Occipital lobe (tissue), 2 donors: ENCODE measurements around the gene SPIRE1. TPM values are rescaled to one million over a fixed set of nuclear protein-coding genes. Genes with fewer than 3 reads are reported as not detected.
A peak's percentile ranks its signal among the peaks of the same experiment; 100 is the strongest.
"Not testable (repeated sequence)": the region's sequence is repeated elsewhere in the genome, so short reads cannot be mapped to it uniquely, and the experiment has no call there.

ENCODE experiments used
- DNase-seq: peaks from one replicate; lab custom pipeline; 2025; lab: John Stamatoyannopoulos, UW
- total RNA-seq: library from RNA; depleted of rRNA; stranded (reverse); fragments of >200 nt; gene quantifications from one replicate; pipeline ENCODE4 v1.2.3, GENCODE V29; 2014

Gene SPIRE1
- total RNA-seq, 1 donor from 2014 or later = 128 TPM

GRCh38 chr18:12647773-12648172 lies 10.1 kb downstream of the SPIRE1 start:
- DNase-seq = no peak

DNA sequence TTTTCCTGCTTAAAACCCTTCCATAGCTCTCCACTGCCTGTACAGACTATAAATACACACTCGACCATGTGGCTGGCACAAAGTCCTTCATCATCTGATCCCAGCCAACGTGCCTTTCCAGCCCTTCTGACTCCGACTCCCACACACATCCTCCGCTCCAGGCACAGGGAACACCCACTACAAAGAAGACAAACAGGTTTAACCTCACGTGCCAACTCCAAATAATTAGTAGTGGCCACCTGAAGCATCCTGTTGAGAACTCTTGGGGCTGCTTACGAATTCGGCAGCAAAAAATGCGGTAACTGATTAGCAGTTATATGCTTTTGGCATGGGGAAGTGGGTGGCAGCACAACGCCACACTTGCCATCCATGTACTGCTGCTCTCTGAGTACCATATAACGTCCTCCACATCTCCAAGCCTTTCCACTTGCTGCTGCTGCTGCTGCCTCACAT lies 12.1 kb downstream of the SPIRE1 start:
- DNase-seq = peak; percentile 33

GRCh38 chr18:12645254-12645653 lies 12.7 kb downstream of the SPIRE1 start:
- DNase-seq = no peak

DNA sequence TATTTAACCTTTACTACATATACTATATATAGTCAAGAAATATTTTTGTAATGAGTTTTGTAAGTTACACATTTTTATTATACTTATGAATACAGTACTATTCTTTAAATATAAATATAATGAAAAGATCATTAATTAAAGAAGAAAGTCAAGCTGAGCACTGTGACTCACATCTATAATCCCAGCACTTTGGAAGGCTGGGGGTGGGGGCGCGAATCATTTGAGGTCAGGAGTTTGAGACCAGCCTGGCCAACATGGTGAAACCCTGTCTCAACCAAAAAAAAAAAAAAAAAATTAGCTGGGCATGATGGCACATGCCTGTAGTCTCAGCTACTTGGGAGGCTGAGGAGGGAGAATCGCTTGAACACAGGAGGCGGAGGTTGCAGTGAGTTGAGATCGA lies 14.2 kb downstream of the SPIRE1 start:
- not testable (repeated sequence) for DNase-seq

- no peak for DNase-seq
Measured at GRCh38 chr18:12640881-12641200, 17.1 kb downstream of the SPIRE1 start.

DNA sequence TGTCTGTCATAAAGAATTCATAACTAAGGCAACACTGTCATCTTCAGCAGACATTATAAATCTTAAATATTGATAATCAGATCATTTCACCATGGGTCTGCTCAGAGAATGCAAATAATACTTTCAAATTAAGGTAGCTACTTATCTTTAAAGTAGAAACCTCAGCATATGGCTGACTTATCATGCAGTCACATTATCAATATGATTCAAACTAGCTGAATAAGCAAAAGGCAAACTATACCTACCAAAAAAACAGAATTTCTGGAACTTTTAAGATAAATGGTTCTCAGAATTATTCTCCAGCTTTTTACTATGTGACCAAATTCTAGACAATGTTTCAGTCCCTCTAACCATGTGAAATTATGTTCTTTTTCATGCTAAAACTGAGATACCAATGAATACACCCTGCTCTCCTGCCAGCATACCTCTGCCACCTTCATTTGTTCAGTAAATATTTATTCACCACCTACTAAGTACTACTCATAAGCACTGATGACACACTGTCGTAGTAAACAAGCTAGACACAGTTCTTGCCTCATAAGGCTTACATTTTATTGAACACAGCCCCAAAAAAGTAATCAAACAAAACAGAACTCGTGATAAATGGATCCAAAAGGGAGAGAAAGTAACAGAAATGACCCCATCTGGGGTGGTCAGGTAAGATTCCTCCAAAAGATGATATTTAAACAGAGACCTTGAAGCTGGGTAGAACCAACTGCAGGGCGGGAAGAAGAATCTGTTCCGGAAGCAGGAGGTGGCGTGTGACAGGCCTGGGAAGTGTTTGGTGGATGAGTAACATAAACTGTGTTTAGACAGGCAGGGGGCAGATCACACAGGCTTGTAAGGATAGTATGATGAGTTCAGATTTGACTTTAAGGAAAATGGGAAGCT lies 17.7 kb downstream of the SPIRE1 start:
- DNase-seq = no peak

DNA sequence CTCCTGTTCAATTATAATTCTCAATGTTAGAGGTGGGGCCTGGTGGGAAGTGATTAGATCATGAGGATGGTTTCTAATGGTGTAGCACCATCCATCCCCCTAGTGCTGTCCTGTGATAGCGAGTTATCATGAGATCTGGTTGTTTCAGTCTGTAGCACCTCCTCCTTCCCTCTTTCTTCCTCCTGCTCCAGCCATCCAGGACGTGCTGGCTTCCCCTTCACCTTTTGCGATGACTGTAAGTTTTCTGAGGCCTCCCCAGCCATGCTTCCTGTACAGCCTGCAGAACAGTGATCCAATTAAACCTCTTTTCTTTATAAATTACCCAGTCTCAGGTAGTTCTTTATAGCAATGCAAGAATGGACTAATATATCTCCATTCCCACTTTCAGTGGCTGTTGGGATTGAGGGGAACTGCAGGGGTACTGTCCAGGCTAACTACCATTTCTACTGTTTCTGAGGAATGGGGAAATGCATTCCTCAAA lies 19.2 kb downstream of the SPIRE1 start:
- no peak for DNase-seq

DNA sequence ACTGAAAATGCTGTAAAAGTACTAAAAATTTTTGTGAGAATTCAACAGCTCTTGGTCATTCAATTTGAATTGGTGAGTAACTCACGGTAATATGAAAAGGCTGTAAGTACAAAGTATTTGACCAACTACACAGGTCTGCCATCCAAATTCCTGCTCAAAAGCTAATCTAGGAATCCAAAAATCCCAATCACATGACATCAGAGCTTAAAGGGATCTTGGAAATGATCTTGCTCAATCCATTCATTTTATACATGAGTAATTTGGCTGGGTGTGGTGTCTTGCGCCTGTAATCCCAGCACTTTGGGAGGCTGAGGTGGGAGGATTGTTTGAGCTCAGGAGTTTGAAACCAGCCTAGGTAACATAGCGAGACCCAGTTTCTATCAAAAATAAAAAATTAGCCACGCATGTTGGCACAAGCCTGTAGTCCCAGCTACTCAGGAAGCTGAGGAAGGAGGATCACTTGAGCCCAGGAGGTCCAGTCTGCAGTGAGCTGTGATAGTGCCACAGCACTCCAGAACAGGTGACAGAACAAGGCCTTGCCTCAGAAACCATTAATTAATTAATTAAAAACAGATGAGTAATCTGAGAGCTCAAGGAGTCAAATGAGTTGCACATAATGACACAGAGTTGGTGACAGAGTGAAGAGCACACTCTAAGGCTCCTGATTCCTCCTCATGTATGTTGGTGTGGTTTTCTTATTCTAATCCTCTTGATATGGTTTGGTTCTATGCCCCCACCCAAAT lies 19.8 kb downstream of the SPIRE1 start:
- DNase-seq = no peak

GRCh38 chr18:12637393-12637792 lies 20.5 kb downstream of the SPIRE1 start:
- DNase-seq = no peak

DNA sequence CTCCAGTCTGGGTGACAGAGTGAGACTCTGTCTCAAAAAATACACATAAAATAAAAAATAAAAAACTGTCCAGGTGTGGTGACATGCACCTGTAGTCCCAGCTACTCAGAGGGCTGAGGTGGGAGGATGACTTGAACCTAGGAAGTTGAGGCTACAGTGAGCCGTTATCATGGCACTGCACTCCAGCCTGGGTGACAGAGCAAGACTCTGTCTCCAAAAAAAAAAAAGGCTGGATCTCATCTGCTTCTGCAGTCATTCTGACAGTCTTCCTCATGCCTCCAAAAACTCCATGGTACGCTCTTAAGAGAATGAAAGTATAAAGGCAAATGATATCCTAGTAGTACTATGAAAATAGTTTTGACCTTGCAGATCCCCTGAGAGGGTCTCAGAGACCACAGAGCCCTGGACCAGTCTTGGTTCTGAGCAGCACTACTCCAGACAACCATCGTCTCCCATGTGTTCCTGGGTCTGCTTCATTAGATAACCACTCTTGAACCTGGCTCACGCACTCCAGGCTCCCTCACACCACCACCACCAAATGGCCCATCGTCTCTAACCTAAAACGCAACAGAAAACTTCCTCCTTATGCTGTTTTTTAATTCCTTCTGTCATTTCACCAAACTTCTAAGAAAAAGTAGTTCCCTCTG lies 26.0 kb downstream of the SPIRE1 start:
- DNase-seq = no peak

GRCh38 chr18:12630136-12630535 lies 27.8 kb downstream of the SPIRE1 start:
- DNase-seq = no peak

GRCh38 chr18:12628706-12629702 lies 28.9 kb downstream of the SPIRE1 start:
- no peak for DNase-seq

- DNase-seq = not testable (repeated sequence)
Measured at GRCh38 chr18:12627199-12627598, 30.7 kb downstream of the SPIRE1 start.

DNA sequence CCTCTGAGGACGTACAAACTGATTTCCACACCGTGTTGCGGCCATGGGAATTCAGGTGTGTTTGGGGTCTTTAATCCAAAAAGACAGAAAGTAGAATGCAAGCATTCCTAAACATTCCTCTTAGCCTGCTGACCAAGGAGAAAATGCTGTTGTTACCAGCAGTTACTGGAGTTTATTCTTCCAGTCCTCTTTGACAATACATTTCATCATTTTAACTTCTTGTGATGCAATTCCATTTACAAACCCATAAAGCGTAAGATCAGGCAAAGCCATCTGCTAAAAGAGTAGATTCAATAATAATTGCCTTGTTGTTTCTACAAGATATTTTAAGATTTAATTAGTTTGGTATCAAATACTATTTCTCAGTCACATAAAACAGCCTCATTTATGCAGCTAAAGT lies 32.7 kb downstream of the SPIRE1 start:
- DNase-seq = no peak

- no peak for DNase-seq
Measured at GRCh38 chr18:12621742-12622306, 36.1 kb downstream of the SPIRE1 start.

DNA sequence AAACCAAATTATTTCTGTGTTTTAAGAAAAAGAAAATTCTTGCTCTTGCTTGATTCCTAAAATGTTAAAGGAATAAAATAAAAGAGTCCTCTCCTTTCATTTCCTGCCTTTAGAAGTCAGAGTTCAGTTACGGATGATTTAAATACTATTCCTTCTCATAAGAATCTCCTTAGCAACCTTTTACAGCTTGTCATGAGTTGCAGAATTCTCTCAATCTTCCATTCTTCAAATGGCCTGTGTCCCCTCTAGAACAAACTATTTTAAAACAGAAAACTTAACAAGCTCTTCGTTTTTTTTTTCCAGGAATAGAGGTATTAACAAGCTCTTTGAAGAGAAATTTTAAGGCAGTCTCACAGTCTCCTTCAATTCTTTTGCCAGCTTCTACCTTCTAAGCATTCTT lies 42.2 kb downstream of the SPIRE1 start:
- DNase-seq = no peak

- no peak for DNase-seq
Measured at GRCh38 chr18:12608301-12608700, 49.6 kb downstream of the SPIRE1 start.

GRCh38 chr18:12606592-12607315 lies 51.2 kb downstream of the SPIRE1 start:
- no peak for DNase-seq

GRCh38 chr18:12604445-12605007 lies 53.4 kb downstream of the SPIRE1 start:
- DNase-seq = no peak
